Common myeloid progenitor, CD34-positive (primary cell): ENCODE measurements around the gene TEX44. TPM values are rescaled to one million over a fixed set of nuclear protein-coding genes. Genes with fewer than 3 reads are reported as not detected.

Source experiments
- CTCF ChIA-PET: fragments of 350-600 bp; sonication (Branson Sonifier 250); formaldehyde crosslinking; loops from one replicate; lab custom pipeline; 2021; ENCODE audit warnings: antibody characterized with exemption; lab: Charles Lee
- POLR2A ChIA-PET: fragments of 350-600 bp; sonication (Branson Sonifier 250); formaldehyde crosslinking; loops from one replicate; lab custom pipeline; 2021; ENCODE audit warnings: antibody characterized with exemption; lab: Charles Lee
- DNase-seq, 3 donors: peaks; one replicate each; pipeline versions ENCODE4 v3.0.0 to v3.0.0-alpha.2; 2013
- H3K27ac ChIP-seq, 2 experiments: 1 replicate in 1 of 2; 2 replicates in 1 of 2; pipeline ENCODE4 v1.7.0; 2013; ENCODE audit warnings: inconsistent platforms in 2 of 2, low read length in 2 of 2, mild to moderate bottlenecking in 2 of 2, low read depth in 1 of 2, moderate library complexity in 1 of 2; ENCODE audit not compliant: severe bottlenecking in 2 of 2, insufficient read depth in 1 of 2, poor library complexity in 1 of 2
- H3K27me3 ChIP-seq, 5 experiments: replicated peaks in 2 of 5; 1 replicate in 3 of 5; 2 replicates in 2 of 5; pipeline versions ENCODE4 v1.6.1 to v1.7.0; 2013; ENCODE audit warnings: low read length in 4 of 5, mild to moderate bottlenecking in 2 of 5, moderate library complexity in 2 of 5, inconsistent platforms in 1 of 5; ENCODE audit not compliant: insufficient read depth in 5 of 5, control insufficient read depth in 4 of 5
- H3K36me3 ChIP-seq, 4 experiments: 1 replicate in 2 of 4; 2 replicates in 2 of 4; pipeline versions ENCODE4 v1.6.1 to v1.7.0; 2013; ENCODE audit warnings: low read length in 3 of 4, control low read depth in 1 of 4, mild to moderate bottlenecking in 1 of 4; ENCODE audit not compliant: control insufficient read depth in 4 of 4, insufficient read depth in 4 of 4
- H3K4me1 ChIP-seq, 4 experiments: 1 replicate in 3 of 4; 2 replicates in 1 of 4; pipeline versions ENCODE4 v1.6.1 to v1.7.1; 2013; ENCODE audit warnings: low read length in 3 of 4, mild to moderate bottlenecking in 3 of 4, control low read depth in 1 of 4, inconsistent platforms in 1 of 4, moderate library complexity in 1 of 4; ENCODE audit not compliant: control insufficient read depth in 4 of 4, insufficient read depth in 4 of 4; ENCODE audit errors: control extremely low read depth in 1 of 4
- H3K4me3 ChIP-seq, 7 experiments: 1 replicate in 4 of 7; 2 replicates in 3 of 7; pipeline versions ENCODE4 v1.5.1 to v1.7.0; 2013; ENCODE audit warnings: mild to moderate bottlenecking in 7 of 7, low read length in 6 of 7, moderate library complexity in 6 of 7, inconsistent platforms in 2 of 7, low read depth in 2 of 7, control low read depth in 1 of 7; ENCODE audit not compliant: insufficient read depth in 4 of 7, control insufficient read depth in 1 of 7; ENCODE audit errors: extremely low read depth in 1 of 7
- H3K9me3 ChIP-seq, 5 experiments: 1 replicate in 4 of 5; 2 replicates in 1 of 5; pipeline versions ENCODE4 v1.6.1 to v1.7.1; 2013; ENCODE audit warnings: low read length in 4 of 5, mild to moderate bottlenecking in 2 of 5, inconsistent platforms in 1 of 5, low read depth in 1 of 5, moderate library complexity in 1 of 5; ENCODE audit not compliant: control insufficient read depth in 4 of 5, insufficient read depth in 2 of 5; ENCODE audit errors: control extremely low read depth in 1 of 5
- WGBS: methylation state at CpG from one replicate; pipeline ENCODE4 v1.1.5; 2013; ENCODE audit not compliant: insufficient coverage; 5-methylcytosine and 5-hydroxymethylcytosine counted together
- polyA plus RNA-seq: library from polyadenylated mRNA; unstranded; fragments of 120-200 nt; gene quantifications from one replicate; pipeline ENCODE4 v1.2.1, GENCODE V29; 2013

The TEX44 gene
- polyA plus RNA-seq = not detected

- Histone ChIP-seq H3K4me3 (no peak within 1 kb of the TSS), H3K9me3 (no peaks in the 10 kb centered on the region), H3K36me3 (no peaks in the 10 kb centered on the region), H3K27me3 (no peaks in the 10 kb centered on the region), H3K27ac (no peak within 1 kb of the TSS), H3K4me1 (no peaks in the 10 kb centered on the region)
- ChIA-PET CTCF (interaction anchor here (1.4 kb wide), 2 partner anchors 8 to 29 kb away, joined by 4 to 7 read pairs; no protein-coding TSS in a partner anchor), POLR2A (no interaction called here)
- DNase-seq = no peak
- WGBS = 92% methylated on average over 6 of the region's 6 CpGs
These were observed at the start of gene TEX44 for GRCh38 chr2:231592636-231593145. TSS of gene TEX44 (plus strand) at chr2:231592864. CDS start at chr2:231592952, 88 bp downstream.

GRCh38 chr2:231545105-231545902, 47.4 kb upstream of the TEX44 start:
- Histone ChIP-seq H3K4me1 (peaks cover 10 to 37% (median 23%) of the 10 kb centered on the region in 4 experiments), H3K9me3 (peaks cover 0 to 11% (median 2%) of the 10 kb centered on the region in 5 experiments), H3K4me3 (peak overlapping the region in 4 of 7 experiments; percentile 21 to 50 (median 47)), H3K27ac (peak overlapping the region; percentile 37 to 50), H3K27me3 (peaks cover 0 to 3% (median 0%) of the 10 kb centered on the region in 5 experiments), H3K36me3 (no peaks in the 10 kb centered on the region)
- ChIA-PET CTCF (interaction anchor here (0.8 to 3.5 kb wide), 7 partner anchors 12 to 28 kb away, joined by 3 to 28 read pairs (median 4); partner anchors contain the start of gene NMUR1), POLR2A (interaction anchor here (0.7 kb wide), 1 partner anchor 10 kb away, joined by 3 read pairs; no protein-coding TSS in a partner anchor)
- peak; percentile 81 to 94 (median 90) for DNase-seq
- WGBS = 3% methylated on average over 10 of the region's 14 CpGs

GRCh38 chr2:231546014-231546715, 46.5 kb upstream of the TEX44 start:
- Histone ChIP-seq H3K36me3 (no peaks in the 10 kb centered on the region), H3K4me1 (peaks cover 10 to 37% (median 23%) of the 10 kb centered on the region in 4 experiments), H3K4me3 (peak overlapping the region in 3 of 7 experiments; percentile 21 to 49 (median 44)), H3K27me3 (peaks cover 0 to 3% (median 0%) of the 10 kb centered on the region in 5 experiments), H3K27ac (no peak overlapping the region), H3K9me3 (peaks cover 0 to 11% (median 2%) of the 10 kb centered on the region in 5 experiments)
- 64% methylated on average over 12 of the region's 13 CpGs for WGBS
- POLR2A ChIA-PET = no interaction called here
- no peak for DNase-seq
- CTCF ChIA-PET = interaction anchor here (1.0 to 5.3 kb wide), 11 partner anchors 10 to 29 kb away, joined by 3 to 28 read pairs (median 5); partner anchors contain the start of gene NMUR1

- WGBS = 98% methylated on average over 6 of the region's 12 CpGs
- no peak overlapping the region for H3K4me3 ChIP-seq
- H3K27me3 ChIP-seq = peaks cover 0 to 3% (median 0%) of the 10 kb centered on the region in 5 experiments
- CTCF ChIA-PET = interaction anchor here (1.1 to 5.3 kb wide), 5 partner anchors 10 to 58 kb away, joined by 3 to 24 read pairs (median 4); partner anchors contain the start of gene NMUR1
- no peaks in the 10 kb centered on the region for H3K36me3 ChIP-seq
- POLR2A ChIA-PET = no interaction called here
- no peak overlapping the region for H3K27ac ChIP-seq
- H3K4me1 ChIP-seq = peaks cover 10 to 37% (median 23%) of the 10 kb centered on the region in 4 experiments
- peaks cover 0 to 14% (median 2%) of the 10 kb centered on the region in 5 experiments for H3K9me3 ChIP-seq
- DNase-seq = no peak
These were observed 45.2 kb upstream of the TEX44 start for GRCh38 chr2:231547315-231548110.

- 62% methylated on average over 3 of the region's 3 CpGs for WGBS
- peaks cover 0 to 3% (median 0%) of the 10 kb centered on the region in 5 experiments for H3K27me3 ChIP-seq
- ChIA-PET POLR2A (no interaction called here), CTCF (interaction anchor here (1.1 to 5.3 kb wide), 3 partner anchors 12 to 63 kb away, joined by 3 to 24 read pairs (median 5); partner anchors contain the start of gene NMUR1)
- no peaks in the 10 kb centered on the region for H3K36me3 ChIP-seq
- peaks cover 0 to 12% (median 0%) of the 10 kb centered on the region in 5 experiments for H3K9me3 ChIP-seq
- no peak for DNase-seq
- H3K4me3 ChIP-seq = no peak overlapping the region
- H3K4me1 ChIP-seq = peaks cover 14 to 43% (median 26%) of the 10 kb centered on the region in 4 experiments
- no peak overlapping the region for H3K27ac ChIP-seq
These were observed 43.9 kb upstream of the TEX44 start for GRCh38 chr2:231548752-231549151.
